NCI-H187 treated with DMSO at 0.1 percent for 48 hours (cell line): Measurements from ENCODE around the gene S100A6.
"Not testable (repeated sequence)": the region's sequence is repeated elsewhere in the genome, so short reads cannot be mapped to it uniquely, and the experiment has no call there.

Experiments
- DNase-seq: peaks from one replicate; lab custom pipeline; 2025; lab: John Stamatoyannopoulos, UW

The S100A6 gene

DNA sequence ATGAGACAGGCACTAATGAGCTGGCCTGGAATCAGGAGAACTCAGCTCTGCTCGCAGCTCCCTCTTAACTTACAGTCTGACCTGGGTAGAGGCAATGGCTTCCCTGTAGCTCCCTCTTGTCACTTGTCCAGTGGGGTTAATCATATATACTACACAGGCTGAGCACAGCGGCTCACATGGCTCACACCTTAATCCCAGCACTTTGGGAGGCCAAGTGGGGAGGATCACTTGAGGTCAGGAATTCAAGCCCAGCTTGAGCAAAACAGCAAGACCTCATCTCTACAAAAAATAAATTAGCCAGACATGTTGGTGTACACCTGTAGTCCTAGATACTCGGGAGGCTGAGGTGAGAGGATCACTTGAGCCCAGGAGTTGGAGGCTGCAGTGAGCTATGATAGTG lies 4.2 kb downstream of the S100A6 start:
- DNase-seq: no peak

DNA sequence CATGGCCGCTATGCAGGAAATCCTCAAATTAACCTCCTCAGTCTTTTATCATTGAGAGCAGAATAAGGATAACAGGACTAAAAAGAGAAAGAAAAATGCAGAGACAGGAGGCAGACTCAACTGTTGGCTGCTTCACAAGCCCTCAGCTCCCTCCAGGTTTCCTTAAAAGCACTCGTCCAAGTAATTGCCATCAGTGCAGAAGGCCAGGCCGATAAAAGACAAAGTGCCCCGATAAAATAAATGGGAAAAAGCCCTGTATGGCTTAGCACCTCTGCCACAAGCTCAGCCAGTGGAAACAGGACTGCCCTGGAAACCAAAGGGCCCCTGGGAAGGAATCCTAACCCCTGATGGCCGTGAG lies 8.1 kb downstream of the S100A6 start:
- DNase-seq: no peak

DNA sequence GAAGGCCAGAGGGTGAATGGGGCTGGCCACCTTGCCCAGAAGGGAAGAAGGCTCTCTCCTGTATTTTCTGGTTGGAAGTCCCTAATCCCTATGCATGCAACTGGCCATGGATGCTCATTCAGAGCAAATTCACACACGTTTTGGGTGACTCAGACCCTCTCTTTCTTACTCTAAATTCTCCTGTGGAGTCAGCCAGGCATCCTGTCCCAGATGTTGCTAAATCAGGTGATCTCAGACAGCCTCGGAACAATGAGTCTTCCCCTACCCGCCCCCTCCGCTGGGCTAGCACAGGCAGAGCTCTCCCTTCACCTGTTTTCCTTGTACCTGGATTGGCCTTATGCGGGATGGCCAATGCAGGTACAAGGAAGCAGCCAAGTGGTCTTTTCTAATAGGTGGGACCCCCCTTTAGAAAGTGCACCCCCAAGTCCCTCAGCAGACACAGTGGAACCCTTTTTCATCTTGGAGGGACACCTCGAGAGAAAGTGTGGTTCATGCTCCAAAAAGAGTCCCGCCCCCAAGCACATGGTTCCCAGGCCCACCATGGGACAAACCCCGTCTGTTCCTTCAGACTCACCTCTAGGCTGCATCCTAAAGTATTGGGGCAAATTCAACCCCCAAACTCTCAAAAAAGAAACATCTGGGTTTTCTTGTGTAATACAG lies 8.6 kb downstream of the S100A6 start:
- DNase-seq: no peak

DNA sequence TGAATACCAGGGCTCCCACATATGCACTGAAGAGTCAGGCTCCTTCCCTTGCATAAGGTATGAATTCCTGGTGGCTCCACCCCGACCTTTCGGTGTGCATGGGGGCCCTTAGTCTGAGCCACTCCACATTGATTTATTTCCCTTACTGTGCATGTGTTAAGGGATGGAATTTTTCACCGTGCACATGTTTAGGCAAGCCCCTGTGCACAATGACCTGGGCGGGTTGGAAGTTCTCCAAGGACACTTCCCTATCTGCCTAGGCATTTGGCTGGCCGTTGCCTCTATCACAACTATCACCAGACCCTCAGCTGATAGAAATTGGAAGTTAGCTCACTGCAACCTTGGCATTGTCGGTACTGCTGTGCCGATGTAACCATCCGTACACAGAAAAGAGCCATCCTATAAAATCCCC lies 9.7 kb downstream of the S100A6 start:
- peak; percentile 73 for DNase-seq

DNA sequence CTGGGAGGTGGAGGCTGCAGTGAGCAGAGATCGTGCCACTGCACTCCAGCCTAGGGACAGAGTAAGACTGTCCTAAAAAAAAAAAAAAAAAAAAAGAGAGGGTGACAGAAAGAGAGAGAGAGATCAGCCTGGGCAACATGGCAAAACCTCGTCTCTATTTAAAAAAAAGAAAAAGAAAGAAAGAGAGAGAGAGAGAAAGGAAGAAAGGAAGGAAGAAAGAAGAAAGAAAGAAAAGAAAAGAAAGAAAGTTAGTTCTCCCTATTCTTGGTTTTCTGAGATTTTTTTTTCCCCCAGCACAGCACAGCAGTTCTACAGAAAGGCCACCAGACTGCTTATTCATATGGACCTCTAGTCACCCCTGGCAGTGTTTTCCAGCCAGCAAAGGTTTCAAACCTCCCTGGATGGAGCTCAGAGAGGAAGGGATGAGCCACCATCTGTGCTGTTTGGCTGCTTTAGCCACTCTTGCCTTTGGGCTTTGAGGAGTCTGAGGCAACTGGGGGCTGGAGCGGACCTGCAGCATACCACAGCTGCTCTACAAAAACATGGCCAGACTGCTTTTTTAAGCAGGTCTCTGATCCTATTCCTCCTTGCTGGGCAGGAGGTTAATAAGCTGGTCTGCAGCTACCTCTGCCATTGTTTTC lies 10.6 kb downstream of the S100A6 start:
- DNase-seq: no peak

DNA sequence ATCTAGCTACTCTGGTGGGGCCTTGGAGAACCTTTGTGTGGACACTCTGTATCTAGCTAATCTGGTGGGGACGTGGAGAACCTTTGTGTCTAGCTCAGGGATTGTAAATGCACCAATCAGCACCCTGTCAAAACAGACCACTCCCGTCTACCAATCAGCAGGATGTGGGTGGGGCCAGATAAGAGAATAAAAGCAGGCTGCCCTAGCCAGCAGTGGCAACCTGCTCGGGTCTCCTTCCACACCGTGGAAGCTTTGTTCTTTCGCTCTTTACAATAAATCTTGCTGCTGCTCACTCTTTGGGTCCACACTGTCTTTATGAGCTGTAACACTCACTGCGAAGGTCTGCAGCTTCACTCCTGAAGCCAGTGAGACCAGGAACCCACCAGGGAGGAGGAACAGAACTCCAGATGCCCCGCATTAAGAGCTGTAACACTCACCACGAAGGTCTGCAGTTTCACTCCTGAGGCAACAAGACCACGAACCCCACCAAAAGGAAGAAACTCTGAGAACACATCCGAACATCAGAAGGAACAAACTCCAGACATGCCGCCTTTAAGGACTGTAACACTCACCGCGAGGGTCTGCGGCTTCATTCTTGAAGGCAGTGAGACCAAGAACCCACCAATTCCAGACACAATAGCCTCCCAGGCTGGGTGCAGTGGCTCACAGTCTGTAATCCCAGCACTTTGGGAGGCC lies 13.3 kb downstream of the S100A6 start:
- DNase-seq: not testable (repeated sequence)

DNA sequence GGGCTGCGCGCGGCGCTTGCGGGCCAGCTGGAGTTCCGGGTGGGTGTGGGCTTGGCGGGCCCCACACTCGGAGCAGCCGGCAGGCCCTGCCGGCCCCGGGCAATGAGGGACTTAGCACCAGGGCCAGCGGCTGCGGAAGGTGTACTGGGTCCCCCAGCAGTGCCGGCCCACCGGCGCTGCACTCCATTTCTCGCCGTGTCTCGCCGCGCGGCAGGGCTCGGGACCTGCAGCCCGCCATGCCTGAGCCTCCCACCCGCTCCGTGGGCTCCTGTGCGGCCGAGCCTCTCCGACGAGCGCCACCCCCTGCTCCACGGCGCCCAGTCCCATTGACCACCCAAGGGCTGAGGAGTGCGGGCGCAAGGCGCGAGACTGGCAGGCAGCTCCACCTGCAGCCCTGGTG lies 14.0 kb downstream of the S100A6 start:
- DNase-seq: not testable (repeated sequence)

DNA sequence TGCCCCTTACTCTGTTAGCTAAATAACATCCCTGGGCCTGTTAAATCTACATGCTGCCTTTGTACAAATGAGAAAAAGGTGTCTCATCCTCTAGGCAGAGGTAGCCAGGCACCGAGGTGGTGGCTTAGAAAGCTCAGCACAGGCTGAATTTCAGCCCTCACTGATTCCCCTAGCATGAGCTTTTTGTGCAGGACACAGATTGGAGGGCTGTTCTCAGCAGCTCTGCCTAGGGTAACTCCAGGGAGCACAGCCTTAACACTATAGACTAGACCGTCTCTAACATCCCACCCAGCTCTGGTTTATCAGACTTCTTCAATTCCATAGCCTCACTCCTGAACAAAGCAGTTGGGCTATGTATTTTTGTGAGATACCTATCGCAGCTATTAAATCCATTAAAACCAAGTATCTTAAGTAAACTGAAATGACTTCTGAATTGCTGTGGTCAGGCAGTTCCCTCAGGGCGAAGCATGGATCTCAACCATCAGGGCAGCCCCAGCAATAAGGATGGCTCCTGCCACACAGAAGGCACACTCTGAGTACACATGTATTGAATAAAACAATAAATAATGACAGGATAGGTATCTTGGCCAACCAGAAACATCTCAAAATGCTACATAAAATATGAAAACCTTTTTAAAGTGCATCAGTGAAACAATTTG lies 14.8 kb downstream of the S100A6 start:
- no peak for DNase-seq

DNA sequence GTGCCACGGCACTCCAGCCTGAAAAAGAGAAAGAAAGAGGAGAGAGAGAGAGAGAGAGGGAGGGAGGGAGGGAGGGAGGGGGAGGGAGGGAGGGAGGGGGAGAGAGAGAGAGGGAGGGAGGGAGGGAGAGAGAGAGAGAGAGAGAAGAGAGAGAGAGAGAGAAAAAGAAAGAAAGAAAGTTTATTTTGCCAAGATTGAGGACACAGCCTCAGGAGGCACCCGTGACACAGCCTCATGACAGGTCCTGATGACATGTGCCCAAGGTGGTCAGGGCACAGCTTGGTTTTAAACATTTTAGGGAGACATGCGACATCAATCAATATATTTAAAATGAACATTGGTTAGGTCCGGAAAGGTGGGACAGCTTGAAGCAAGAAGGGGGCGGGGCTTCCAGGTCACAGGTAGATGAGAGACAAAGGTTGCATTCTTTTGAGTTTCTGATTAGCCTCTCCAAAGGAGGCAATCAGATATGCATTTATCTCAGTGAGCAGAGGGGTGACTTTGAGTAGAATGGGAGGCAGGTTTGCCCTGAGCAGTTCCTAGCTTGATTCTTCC lies 15.6 kb downstream of the S100A6 start:
- not testable (repeated sequence) for DNase-seq

DNA sequence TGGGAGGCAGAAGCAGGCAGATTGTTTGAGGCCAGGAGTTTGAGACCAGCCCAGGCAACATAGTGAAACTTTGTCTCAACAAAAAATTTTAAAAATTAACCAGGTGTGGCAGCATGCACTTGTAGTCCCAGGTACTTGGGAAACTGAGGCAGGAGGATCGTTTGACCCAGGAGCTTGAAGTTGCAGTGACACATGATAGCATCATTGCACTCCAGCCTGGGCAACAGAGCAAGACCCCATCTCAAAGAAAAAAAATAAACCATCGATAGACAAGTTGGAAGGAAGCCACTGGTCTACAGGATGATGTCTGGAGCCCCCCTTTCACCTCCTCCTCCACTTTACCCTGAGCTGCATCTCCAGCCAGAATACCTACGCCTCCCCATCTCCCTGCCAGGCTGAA lies 16.5 kb downstream of the S100A6 start:
- DNase-seq: no peak

DNA sequence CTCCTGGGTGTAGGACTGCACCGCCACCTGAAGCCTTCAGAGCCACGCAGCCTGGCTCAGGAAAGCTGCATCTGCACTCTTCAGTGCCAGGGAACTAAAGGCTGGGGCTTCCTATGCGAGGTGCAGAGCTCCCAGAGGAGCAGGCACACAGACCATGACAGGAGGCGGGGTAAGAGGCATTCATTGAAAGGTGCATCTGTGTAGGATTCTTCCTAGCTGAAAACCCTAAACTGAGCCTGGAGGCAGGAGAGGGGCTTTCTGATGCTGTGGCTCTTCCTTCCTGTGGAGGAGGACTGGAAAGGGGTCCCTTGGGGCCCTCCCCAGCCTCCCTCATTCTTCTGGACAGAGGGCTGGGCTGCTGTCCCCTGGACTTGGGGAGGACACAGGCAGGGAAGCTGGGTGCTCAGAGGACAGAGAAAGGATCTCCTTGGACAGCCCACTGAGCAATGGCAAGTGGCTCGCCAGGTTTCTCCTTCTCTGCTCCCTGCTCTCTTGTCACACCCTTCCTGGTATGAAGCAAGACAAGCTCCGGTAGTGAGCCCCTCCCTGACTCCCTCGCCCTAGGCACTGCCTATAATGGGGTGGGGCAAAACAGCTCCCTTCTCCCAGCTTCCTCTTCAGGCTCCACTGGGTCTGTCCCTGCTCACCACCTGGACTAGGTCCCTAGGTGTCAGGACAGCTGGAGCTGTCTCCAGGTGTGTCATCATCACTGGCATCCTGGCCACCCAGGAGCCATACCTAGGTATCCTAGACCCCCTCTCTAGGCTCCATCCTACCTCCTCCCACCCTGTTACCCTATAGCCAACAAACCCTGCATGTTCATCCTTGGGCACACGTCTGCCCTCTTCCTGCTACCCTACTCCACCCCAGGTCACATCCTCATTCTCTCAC lies 20.0 kb downstream of the S100A6 start:
- peak; percentile 54 for DNase-seq

DNA sequence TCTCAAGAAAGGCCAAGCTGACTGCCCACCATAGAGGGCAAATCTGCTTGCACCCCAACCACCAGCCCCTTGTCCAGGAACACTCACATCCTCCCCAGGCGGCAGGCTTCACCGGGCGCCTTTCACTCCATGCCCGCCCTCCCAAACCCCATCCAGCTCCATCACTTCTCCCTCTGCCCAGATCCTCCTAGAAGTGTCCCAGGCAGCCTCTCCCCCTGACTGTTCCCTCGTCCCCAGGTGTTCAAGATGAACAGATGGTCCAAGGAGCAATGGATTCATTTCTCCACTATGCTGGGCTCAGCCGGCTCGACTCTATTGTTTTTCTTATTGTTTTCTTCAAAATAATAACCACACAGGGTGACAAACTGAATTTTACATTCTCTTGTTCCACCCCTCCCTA lies 22.1 kb downstream of the S100A6 start:
- no peak for DNase-seq

DNA sequence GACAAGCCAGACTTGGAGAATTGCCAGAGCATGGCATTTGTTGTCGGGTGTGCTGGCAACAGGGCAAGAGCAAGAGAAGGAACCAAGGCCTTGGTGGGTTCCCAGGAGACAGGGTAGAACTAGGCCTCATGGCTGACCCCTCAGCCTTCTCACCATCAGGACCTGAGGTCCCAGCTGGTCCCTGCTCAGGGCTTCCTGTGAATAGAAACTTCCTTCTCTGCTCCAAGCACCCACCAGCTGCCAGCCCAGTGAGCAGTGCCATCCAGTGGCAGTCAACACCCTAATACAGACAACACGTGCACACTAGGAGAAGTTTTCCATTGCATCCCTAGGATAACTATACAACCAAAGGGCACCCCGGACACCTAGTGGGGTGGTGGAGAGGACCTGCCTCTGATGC lies 22.8 kb downstream of the S100A6 start:
- DNase-seq: no peak

DNA sequence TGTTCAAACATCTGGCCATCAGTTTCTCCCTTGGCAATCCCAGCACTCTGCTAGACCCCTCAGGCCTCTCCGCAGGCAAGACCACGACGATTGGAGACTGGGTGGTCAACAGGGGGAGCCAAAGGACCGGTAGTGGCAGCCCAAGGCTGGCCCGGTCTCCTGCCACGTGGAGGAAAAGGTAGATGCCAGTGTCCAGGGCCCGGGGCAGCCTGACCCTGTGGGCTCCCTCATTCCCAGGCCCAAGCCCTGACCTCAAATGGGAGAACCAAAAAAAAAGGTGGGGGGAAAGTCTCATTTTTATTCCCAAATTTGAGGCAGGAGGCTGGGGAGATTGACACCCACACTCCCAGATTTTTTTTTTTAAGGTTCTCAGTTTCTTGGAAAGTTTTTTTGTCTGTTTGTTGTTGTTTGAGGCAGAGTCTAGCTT lies 24.8 kb downstream of the S100A6 start:
- peak; percentile 81 for DNase-seq

DNA sequence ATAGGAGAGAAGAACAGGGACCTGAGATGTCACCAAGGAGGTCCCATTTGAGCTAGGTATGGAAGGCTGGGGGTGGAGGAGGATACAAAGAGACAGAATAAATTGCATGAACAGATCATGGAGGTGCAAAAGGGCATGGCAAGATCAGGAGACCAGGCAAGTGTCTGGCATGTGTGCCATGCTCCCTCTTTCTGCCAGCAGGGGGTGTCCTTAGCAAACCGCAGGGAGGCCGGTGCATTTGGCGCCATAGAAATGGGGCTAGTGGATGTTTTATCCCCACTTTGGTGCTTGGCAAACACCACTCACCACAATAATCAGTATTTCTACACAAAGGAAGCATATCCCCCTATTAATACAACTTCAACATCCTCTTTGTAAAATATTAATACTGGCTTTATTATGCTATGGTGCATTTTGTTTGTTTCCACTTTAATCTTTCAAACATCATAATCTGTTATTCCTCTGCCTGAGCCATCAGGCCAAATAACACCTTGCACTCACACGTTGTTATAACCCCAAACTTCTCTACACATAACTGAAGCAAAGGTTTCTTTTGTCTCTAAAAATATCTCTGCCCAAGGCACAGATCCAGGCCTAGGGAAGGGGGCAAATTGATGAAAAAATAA lies 25.9 kb downstream of the S100A6 start:
- DNase-seq: peak; percentile 18

DNA sequence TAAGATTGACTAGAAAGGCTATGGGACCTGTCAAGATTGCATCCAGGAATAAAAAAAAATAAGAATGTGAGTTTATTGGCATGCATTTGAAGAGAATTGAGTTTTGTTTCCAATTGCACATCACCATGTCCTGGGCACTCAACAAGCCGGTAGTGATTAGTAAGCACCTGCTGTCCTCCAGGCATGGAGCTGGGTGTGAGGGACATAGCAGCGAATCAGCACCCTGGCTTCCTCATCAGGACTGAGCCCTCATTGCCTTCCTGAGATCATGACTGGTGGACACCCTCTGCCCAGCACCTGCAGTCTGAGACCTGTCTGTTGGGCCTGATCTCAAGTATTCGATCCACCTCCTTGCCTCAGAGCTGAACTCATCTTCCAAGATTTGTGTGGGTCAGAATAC lies 26.8 kb downstream of the S100A6 start:
- no peak for DNase-seq

DNA sequence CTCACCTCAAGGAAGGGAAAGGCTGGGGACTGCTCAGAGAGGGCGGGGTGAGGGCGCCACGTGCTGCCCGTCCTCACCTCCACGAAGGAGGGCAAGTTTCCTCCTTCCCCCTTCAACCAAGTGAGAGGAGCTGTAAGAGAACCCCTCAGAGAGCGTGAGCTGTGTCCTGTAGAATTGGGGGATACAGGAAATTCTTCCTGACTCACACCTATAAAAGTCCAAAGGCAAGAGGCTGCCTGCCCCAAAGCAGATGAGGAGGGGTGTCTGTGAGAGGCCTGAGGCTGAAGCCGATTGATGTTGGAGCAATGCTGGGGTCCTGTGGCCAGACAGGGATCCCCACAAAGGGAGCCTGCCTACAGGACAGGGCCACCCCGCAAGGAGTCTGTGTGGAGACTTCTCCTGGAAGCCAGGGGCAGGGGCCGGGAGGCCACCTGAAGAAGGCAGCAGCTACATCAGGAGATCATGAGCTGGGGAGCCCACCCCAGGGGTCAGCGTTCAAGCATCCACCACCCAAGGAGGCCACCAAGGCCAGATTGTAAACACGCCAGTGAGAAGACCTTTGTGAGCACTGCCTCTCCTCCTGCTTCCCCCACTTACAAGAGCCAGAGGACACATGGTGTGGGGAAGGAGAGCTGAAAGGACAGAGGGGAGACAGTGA lies 27.7 kb downstream of the S100A6 start:
- DNase-seq: no peak

DNA sequence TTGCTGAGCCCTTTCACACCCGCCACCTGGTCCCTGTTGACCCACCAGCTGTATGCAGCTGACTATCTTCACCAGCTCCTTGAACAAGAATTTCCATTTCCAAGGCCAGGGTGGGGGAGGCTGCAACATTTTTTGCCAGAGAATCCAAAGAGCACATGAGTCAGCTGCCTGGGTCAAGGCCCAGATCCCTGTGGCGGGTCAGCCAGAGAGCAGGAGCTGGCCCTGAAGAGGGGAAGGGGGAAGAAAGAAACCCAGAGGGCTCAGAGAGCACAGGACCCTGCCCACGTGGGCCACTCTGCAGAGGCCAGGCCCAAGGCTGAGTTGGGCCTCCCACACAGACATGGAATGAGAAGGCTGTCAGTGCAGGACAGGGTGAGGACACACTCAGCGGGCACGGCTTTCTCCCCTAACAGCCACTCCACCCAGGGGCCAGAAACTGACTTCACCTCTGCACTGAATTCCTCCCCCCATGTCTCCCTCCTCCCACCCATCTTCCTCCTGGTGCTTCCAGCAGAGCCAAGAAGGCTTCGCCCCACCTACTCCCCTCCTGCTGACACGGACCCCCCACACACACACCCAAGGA lies 28.9 kb downstream of the S100A6 start:
- DNase-seq: no peak

DNA sequence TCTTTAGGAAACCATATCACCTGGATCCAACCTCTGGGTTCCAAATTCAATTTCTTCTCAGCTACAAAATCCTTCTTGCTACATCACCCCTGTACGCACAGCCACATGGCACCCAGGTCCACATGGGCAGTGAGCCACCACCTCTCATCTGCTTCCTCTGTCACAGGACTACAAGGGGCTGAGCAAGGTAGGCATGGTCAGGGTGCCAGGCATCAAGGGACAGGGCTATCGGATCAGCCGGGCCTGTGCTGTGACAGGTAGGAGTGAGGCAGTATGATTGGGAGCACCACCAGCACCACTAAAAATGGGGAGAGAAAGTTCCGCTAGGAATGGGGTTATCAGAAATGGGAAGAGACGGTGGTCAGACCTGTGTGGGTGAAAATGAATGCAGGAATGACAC lies 29.4 kb downstream of the S100A6 start:
- no peak for DNase-seq

DNA sequence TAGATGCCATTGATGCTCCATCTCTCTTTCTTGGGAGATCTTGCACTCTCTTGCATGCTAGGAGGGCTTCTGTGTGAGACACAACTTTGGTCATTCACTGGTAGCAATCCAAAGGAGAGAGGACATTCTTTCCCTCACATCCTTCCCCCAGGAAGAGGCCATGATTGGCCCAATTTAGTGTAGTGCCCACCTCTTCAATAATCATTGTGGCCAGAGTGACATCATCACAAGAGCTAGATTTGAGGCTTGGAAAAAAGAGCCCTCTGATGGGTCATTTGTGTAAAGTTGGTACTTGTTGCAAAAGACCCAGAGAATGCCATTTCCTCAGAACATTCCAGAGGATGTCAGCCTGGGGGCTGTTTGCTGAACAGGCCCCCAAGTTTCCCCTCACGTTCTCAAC lies 30.2 kb downstream of the S100A6 start:
- DNase-seq: no peak
